Measurements from ENCODE around the gene GOLGA8N.

The GOLGA8N gene

DNA sequence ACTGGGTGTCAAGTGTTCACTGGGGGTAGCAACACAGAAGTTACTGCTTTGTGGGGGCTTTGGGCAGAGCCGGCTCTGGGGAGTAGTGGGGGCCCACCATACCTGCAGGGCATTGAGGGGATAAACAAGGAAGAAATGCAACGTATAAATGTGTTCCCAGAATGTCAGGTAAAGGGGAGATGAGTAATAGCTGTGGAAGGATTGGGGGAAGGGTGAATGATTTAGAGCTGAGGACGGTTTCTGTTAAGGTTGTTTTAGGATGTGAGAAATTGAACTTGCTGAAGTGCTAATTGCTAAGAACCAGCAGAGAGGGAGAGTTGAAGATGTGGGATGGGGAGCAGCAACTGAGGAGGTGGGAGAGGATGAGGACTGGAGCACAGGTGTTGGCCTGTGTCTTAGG is 58.9 kb downstream of the GOLGA8N start:
- no peak for DNase-seq

DNA sequence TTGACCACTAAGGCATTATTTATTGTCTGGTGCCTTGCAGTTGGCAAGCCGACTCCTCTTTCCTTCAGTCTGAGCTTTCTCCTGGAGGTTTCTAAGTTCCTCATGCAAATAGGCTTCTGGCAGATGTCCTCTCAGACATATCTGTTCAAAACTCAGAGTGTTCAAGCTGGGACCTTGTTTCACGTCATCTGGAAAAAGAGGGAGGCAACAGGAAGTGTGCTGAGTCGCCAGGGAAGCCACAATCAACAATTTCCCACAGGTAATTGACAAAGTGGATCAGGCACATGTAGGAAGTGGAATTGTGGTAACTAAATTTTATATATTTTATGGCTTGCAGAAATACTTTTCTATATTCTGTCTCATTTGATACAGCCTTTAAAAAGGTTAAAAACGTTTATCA is 62.8 kb downstream of the GOLGA8N start:
- DNase-seq: no peak

DNA sequence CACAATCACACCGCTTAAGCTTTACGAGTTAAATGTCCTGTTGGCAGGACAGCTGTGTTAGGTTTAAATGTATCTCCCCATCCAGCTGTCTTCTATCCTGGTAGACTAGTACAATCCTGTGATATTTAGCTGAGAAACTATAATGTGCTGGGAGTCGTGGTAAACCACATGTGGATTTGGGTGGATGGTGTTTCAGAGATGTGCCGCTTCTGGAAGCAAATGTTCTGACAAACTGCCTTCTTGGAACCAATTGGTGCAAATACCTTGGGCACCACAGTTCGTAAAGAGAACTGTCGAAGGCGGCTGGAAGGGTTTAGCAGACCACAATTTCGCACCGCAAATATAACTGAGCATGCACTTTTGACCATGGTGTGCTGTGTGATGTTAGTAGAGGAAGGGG is 63.2 kb downstream of the GOLGA8N start:
- no peak for DNase-seq
